ENCODE measurements around the gene USP6NL.

- TF ChIP-seq POLR2AphosphoS5 (IDR thresholded peaks at IDR 0.05; ENCODE audit: low read depth, low read length) (no peak), SP1 (IDR thresholded peaks at IDR 0.05; ENCODE audit: low read depth) (no peak), ZNF274 (IDR thresholded peaks at IDR 0.05; ENCODE audit: low read depth, low read length) (no peak), EZH2 (IDR thresholded peaks at IDR 0.05) (no peak), ZFX (IDR thresholded peaks at IDR 0.05) (no peak), JUND (IDR thresholded peaks at IDR 0.05) (no peak), POLR2A (IDR thresholded peaks at IDR 0.05; ENCODE audit: borderline replicate concordance, extremely low read depth, insufficient read depth, insufficient read length) (no peak), EGR1 (IDR thresholded peaks at IDR 0.05; ENCODE audit: low read depth) (no peak), ATF3 (IDR thresholded peaks at IDR 0.05) (no peak)
- TF ChIP-seq, protein P1, sequence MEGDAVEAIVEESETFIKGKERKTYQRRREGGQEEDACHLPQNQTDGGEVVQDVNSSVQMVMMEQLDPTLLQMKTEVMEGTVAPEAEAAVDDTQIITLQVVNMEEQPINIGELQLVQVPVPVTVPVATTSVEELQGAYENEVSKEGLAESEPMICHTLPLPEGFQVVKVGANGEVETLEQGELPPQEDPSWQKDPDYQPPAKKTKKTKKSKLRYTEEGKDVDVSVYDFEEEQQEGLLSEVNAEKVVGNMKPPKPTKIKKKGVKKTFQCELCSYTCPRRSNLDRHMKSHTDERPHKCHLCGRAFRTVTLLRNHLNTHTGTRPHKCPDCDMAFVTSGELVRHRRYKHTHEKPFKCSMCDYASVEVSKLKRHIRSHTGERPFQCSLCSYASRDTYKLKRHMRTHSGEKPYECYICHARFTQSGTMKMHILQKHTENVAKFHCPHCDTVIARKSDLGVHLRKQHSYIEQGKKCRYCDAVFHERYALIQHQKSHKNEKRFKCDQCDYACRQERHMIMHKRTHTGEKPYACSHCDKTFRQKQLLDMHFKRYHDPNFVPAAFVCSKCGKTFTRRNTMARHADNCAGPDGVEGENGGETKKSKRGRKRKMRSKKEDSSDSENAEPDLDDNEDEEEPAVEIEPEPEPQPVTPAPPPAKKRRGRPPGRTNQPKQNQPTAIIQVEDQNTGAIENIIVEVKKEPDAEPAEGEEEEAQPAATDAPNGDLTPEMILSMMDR (IDR thresholded peaks at IDR 0.05 in 2 of 3, conservative IDR thresholded peaks at IDR 0.05 in 1 of 3; ENCODE audit: borderline replicate concordance in 1 of 3, insufficient read depth in 1 of 3, low read depth in 2 of 3, low read length in 2 of 3) = no peak
These were observed 113.1 kb downstream of the USP6NL start for GRCh38 chr10:11498399-11498798.
